Measurements from ENCODE around the gene ACTL7B.
"Not testable (repeated sequence)": the region's sequence is repeated elsewhere in the genome, so short reads cannot be mapped to it uniquely, and the experiment has no call there.

ACTL7B gene

GRCh38 chr9:108894225-108894997 lies 38.6 kb upstream of the ACTL7B start:
- DNase-seq (ENCODE audit: insufficient read length, low spot score), result no peak
- no peak for FAIRE-seq

GRCh38 chr9:108889649-108890067 lies 33.9 kb upstream of the ACTL7B start:
- peak; percentile 66 for TF ChIP-seq CTCF (IDR thresholded peaks at IDR 0.05; ENCODE audit: insufficient read depth, missing control alignments)
- FAIRE-seq (no peak), DNase-seq (ENCODE audit: insufficient read length, low spot score) (no peak)

More at GRCh38 chr9:108894225-108894997, 38.6 kb upstream of the ACTL7B start:
- TF ChIP-seq CTCF (IDR thresholded peaks at IDR 0.05; ENCODE audit: insufficient read depth, missing control alignments), result no peak

- FAIRE-seq; DNase-seq (ENCODE audit: insufficient read length, low spot score): not testable (repeated sequence)
Measured at GRCh38 chr9:108886594-108887271, 30.9 kb upstream of the ACTL7B start.

GRCh38 chr9:108885643-108886348 lies 30.0 kb upstream of the ACTL7B start:
- no peak for TF ChIP-seq CTCF (IDR thresholded peaks at IDR 0.05; ENCODE audit: insufficient read depth, missing control alignments)

GRCh38 chr9:108884701-108885100 lies 28.9 kb upstream of the ACTL7B start:
- no peak for TF ChIP-seq CTCF (IDR thresholded peaks at IDR 0.05; ENCODE audit: insufficient read depth, missing control alignments)
- FAIRE-seq (no peak), DNase-seq (ENCODE audit: insufficient read length, low spot score) (no peak)

More at GRCh38 chr9:108885643-108886348, 30.0 kb upstream of the ACTL7B start:
- FAIRE-seq (no peak), DNase-seq (ENCODE audit: insufficient read length, low spot score) (no peak)

GRCh38 chr9:108883085-108883484 lies 27.3 kb upstream of the ACTL7B start:
- TF ChIP-seq CTCF (IDR thresholded peaks at IDR 0.05; ENCODE audit: insufficient read depth, missing control alignments), result no peak
- DNase-seq (ENCODE audit: insufficient read length, low spot score) (no peak), FAIRE-seq (no peak)

- DNase-seq (ENCODE audit: insufficient read length, low spot score) (no peak), FAIRE-seq (no peak)
- TF ChIP-seq CTCF (IDR thresholded peaks at IDR 0.05; ENCODE audit: insufficient read depth, missing control alignments), result no peak
Measured at GRCh38 chr9:108882052-108882888, 26.5 kb upstream of the ACTL7B start.

Data from D721Med (cell line).